Stimulated activated CD8-positive, alpha-beta memory T cell treated with anti-CD3 and anti-CD28 coated beads, Interleukin-2, amount 100 ng/mL, for 48 hours (primary cell): ENCODE results near the gene SMPD1.
"Not testable (repeated sequence)": the region's sequence is repeated elsewhere in the genome, so short reads cannot be mapped to it uniquely, and the experiment has no call there.

Experiments
- DNase-seq, 2 donors: peaks; one replicate each; pipeline ENCODE4 v3.0.0-alpha.2; 2020; ENCODE audit warnings: low read depth in 2 of 2

SMPD1 gene

GRCh38 chr11:6388748-6389147, 1.5 kb upstream of the SMPD1 start:
- no peak for DNase-seq

- DNase-seq = no peak
Observed at GRCh38 chr11:6390718-6391469, 620 bp downstream of the SMPD1 start.

- DNase-seq = no peak
Observed at GRCh38 chr11:6391537-6392134, 1.4 kb downstream of the SMPD1 start.

- not testable (repeated sequence) for DNase-seq
Observed at GRCh38 chr11:6392251-6392650, 2.0 kb downstream of the SMPD1 start.

GRCh38 chr11:6393989-6394670, 3.9 kb downstream of the SMPD1 start:
- no peak for DNase-seq

- DNase-seq = no peak
Observed at GRCh38 chr11:6395470-6396060, 5.3 kb downstream of the SMPD1 start.

- no peak for DNase-seq
Observed at GRCh38 chr11:6397156-6397555, 6.9 kb downstream of the SMPD1 start.

- DNase-seq = no peak
Observed at GRCh38 chr11:6397636-6398035, 7.4 kb downstream of the SMPD1 start.

GRCh38 chr11:6400431-6401345, 10.4 kb downstream of the SMPD1 start:
- DNase-seq = no peak

GRCh38 chr11:6401464-6401863, 11.2 kb downstream of the SMPD1 start:
- DNase-seq = no peak

- no peak for DNase-seq
Observed at GRCh38 chr11:6402061-6402470, 11.8 kb downstream of the SMPD1 start.

- peak in 1 of 2 donors; percentile 47 for DNase-seq
Observed at GRCh38 chr11:6402561-6402981, 12.3 kb downstream of the SMPD1 start.

- no peak for DNase-seq
Observed at GRCh38 chr11:6403539-6403938, 13.3 kb downstream of the SMPD1 start.

- DNase-seq = no peak
Observed at GRCh38 chr11:6404342-6405051, 14.2 kb downstream of the SMPD1 start.

- no peak for DNase-seq
Observed at GRCh38 chr11:6405052-6405667, 14.9 kb downstream of the SMPD1 start.

GRCh38 chr11:6405846-6406245, 15.6 kb downstream of the SMPD1 start:
- no peak for DNase-seq

- DNase-seq = no peak
Observed at GRCh38 chr11:6406370-6406769, 16.1 kb downstream of the SMPD1 start.

- DNase-seq = no peak
Observed at GRCh38 chr11:6410695-6411430, 20.6 kb downstream of the SMPD1 start.

- DNase-seq = no peak
Observed at GRCh38 chr11:6411594-6412031, 21.3 kb downstream of the SMPD1 start.

- DNase-seq = peak in 1 of 2 donors; percentile 43
Observed at GRCh38 chr11:6413791-6414201, 23.5 kb downstream of the SMPD1 start.
